Stimulated activated CD8-positive, alpha-beta memory T cell treated with anti-CD3 and anti-CD28 coated beads, Interleukin-12 subunit alpha, Interleukin-12 subunit beta, amount 100 ng/mL, for 1 hour (primary cell): Measurements from ENCODE around the gene PLAC8.

Source experiments
- DNase-seq: peaks from one replicate; pipeline ENCODE4 v3.0.0-alpha.2; 2020; ENCODE audit warnings: low read depth

PLAC8 gene

DNA sequence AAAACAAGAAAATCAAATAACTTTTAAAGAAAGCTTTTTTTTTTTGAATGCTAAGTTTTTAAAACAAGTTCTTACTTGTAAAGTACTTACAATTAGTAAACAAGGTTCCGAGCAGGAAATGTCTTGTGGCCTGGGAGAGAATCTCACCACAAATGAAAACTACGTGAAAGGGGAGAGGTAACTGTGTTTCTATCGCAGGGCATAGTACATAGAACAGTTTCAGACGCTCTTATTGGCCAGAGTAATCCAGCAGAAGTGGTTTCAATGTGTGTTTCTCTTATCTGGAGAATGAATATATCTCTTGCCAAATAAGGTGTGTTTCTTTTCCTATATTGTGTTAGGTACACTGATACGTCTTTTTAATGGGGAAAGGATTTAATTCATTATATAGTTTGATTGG, at the start of gene PLAC8:
Gene PLAC8 (minus strand): TSS at position 154 of the 400 bp plus-strand sequence. CDS start 6,808 bp downstream, outside the sequence.
- no peak for DNase-seq

DNA sequence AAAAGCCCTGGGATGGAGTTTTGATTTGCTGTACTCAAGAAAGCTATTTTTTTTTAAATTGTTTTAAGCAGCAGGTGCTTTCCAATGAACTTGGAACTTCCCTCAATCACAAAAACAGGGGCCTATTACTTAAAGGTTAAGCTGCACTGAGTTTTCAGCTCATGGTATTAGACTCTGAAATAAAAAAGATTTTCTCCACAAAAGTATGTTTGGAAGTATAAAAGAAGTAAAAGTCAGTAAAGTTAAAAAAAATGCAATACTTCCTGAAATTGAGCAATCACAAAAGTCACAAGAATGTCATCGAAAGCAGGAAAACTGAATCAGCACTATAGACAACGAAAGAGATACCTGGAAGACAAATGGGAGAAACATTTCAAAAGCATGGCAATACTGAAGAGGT, 38.9 kb upstream of the PLAC8 start:
- no peak for DNase-seq

- DNase-seq, result no peak
These were observed 38.2 kb upstream of the PLAC8 start for GRCh38 chr4:83152746-83153145.

GRCh38 chr4:83151651-83152050, 37.1 kb upstream of the PLAC8 start:
- no peak for DNase-seq

GRCh38 chr4:83150653-83151330, 36.3 kb upstream of the PLAC8 start:
- no peak for DNase-seq

GRCh38 chr4:83149865-83150652, 35.5 kb upstream of the PLAC8 start:
- no peak for DNase-seq

- DNase-seq, result no peak
These were observed 32.3 kb upstream of the PLAC8 start for GRCh38 chr4:83146841-83147240.

GRCh38 chr4:83145776-83146175, 31.2 kb upstream of the PLAC8 start:
- DNase-seq, result peak; percentile 12

DNA sequence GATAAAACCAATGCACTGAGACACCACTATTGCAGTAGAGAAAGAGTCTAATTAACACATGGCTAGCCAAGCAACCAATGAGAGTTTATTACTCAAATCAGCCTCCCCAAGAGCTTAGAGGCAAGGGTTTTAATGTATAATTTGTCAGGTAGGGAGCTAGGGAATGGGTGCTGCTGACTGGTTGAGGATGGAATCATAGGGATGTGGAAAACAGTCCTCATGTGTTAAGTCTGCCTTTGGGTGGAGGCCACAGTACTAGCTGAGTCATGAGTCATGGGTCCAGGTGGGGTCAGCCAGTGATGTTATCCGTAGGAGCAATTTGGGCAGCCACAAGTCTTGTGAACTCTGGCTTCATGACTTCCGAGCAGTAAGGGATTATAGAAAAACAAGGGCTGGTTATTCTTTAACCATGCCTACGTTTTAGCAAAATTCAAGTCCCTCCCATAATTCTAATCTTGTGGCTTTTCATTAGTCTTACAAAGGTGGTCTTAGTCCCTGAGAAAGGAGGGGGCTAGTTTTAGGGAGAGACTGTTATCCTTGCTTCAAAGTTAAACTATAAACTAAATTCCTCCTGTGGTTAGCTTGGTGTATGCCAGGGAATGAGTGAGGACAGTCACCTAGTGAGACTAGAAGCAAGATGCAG, 25.1 kb upstream of the PLAC8 start:
- no peak for DNase-seq

- DNase-seq, result no peak
These were observed 24.4 kb upstream of the PLAC8 start for GRCh38 chr4:83138946-83139345.

DNA sequence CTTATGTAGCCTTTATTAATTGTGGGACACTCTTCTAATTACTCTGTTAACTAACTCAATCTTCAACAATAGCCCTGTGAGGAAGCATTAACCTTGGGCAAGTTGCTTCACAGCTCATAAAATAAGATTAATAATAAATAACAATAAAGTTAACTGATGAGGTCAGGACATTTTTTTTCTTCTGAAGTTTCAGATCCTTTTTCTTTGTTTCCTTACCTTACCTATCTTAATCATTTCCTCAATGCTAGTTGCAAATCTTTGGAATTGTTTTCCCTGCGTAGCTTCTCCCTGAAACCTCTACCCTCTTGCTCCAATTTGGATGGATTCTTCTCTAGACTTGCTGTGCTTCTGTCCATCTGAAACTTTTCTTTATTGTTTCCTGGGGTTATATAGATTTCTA, 17.5 kb upstream of the PLAC8 start:
- DNase-seq, result no peak

- no peak for DNase-seq
These were observed 14.7 kb upstream of the PLAC8 start for GRCh38 chr4:83129264-83129663.

DNA sequence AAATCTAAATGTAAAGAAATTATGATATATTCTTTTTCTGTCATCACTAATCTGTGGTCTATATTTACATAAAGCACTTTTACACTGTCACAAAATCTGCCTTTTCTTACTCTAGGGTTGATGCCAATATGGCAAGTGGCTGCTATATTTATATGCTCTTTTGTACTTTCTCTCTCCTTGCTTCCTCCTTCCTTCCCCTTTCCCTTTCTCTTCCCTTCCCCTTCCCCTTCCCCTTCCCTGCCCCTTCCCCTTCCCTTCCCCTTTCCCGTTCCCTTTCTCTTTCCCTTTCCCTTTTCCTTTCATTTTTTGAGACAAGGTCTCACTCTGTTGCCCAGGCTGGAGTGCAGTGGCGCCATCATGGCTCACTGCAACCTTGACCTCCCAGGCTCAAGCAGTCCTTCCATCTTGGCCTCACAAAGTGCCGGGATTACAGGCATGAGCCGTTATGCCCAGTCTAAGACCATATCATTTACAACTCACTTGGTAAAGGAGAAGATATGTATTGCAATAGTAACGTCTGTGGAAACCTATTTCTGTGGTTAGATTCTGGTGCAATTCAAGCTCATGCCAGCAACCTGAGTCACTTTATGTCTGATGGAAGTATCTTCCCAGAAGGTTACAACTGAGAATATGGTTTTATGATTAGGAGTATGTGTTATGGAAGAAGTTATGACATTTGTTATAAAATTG, 13.9 kb upstream of the PLAC8 start:
- no peak for DNase-seq

DNA sequence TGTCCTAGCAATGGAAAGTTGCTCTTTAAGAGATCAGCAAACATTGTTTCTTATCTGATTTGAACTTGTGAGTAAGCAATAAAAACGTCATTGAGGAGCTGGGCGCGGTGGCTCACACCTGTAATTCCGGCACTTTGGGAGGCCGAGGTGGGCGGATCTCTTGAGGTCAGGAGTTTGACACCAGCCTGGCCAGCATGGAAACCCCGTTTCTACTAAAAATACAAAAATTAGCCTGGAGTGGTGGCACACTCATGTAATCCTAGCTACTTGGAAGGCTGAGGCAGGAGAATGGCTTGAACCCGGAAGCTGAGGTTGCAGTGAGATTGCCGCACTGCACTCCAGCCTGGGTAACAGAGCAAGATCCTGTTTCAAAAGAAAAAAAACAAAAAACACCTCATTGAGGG, 11.2 kb upstream of the PLAC8 start:
- DNase-seq, result no peak

GRCh38 chr4:83124111-83124780, 9.7 kb upstream of the PLAC8 start:
- no peak for DNase-seq

- no peak for DNase-seq
These were observed 6.7 kb upstream of the PLAC8 start for GRCh38 chr4:83121246-83121645.

DNA sequence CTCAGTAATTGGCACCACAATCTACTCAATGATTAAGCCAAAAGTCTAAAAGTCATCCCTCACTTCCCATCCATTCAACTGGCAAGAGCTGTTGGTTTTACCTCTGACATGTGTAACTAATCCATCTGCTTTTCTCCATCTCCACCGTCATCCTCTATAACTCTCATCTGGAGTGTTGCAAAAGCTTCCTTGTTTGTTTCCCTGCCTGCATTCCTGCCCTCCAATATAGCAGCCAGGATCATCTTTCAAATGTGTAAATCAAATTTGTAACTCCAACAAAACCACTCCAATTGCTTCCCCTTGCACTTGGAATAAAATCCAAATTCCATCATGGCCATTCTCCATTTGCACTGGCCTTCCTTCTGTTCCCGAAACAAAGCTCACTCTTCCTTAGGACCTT, 4.3 kb upstream of the PLAC8 start:
- DNase-seq, result no peak

GRCh38 chr4:83115656-83116285, 1.2 kb upstream of the PLAC8 start:
- DNase-seq, result no peak

GRCh38 chr4:83115000-83115399, 471 bp upstream of the PLAC8 start:
- no peak for DNase-seq

DNA sequence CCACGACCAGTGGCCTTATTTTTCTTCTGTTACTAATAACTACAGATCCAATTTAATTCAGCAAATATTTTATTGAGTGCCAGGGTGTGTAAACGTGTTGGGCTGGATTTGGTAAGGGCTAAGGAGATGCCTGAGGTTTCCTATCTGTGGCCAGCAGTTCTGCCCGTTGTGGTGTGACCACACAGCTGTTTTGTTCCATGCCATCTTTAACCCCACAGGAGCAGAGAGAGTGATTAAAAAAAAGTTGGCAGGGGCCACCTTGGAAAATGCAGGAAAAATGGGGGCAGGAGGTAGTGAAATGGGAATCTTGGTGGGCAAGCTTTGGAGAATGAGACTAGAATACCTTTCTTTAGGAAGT, 1.1 kb downstream of the PLAC8 start:
- DNase-seq, result no peak

DNA sequence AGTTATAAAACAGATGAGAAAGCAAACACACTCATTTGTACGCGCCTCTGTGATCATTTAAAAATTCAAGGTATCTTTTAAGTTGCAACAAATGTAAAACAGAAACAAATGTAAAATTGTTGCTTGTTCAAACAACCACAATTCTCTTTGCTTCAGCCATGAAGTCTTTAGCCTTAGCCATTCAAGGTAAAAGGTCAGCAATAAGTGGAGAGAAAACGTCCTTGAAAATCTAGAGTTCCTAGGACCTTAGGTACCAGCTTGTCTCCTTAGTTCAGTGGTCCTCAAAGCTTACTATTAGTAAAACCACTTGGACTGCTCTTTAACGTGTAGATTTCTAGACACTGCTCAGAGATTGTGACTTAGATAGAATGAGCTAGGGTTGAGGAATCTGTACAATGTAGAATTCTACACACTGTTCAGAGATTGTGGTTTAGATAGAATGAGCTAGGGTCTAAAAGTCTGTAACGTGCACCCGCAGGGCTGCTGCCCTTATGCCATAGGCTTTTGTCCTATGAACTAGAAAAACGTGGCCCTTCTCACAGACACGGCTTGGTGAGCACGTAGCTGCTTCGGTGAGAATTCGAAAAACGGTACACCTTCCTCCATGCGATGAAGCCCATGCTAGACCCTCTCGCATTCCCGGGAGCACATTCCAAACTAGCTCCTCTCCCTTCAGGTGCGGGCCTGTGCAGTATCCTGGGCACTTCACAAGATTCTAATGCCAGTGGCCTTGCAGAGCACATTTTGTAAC, 1.7 kb downstream of the PLAC8 start:
- no peak for DNase-seq
